WTC11 (cell line): ENCODE measurements around the gene PCSK2. TPM values are rescaled to one million over a fixed set of nuclear protein-coding genes. Genes with fewer than 3 reads are reported as not detected.

Source experiments
- ATAC-seq: fragments of 200-7000 bp; cut with Tn5 transposase; 2 replicates; pipeline ENCODE4 v1.10.0; 2021; ENCODE audit warnings: mild to moderate bottlenecking, moderate library complexity
- CTCF ChIA-PET: fragments of 300-600 bp; sonication (Branson Sonifier 250); formaldehyde crosslinking; loops from one replicate; lab custom pipeline; 2021; ENCODE audit warnings: antibody characterized with exemption; lab: Charles Lee
- POLR2A ChIA-PET: fragments of 350-600 bp; sonication (Branson Sonifier 250); formaldehyde crosslinking; loops from one replicate; lab custom pipeline; 2021; ENCODE audit warnings: antibody characterized with exemption; lab: Charles Lee
- DNase-seq: peaks from one replicate; pipeline ENCODE4 v3.0.0; 2021; ENCODE audit warnings: low spot score
- H3K27ac Mint-ChIP-seq: 2 replicates; pipeline ENCODE4 v1.8.0; 2021; ENCODE audit warnings: mixed read lengths
- H3K27me3 Mint-ChIP-seq: 2 replicates; pipeline ENCODE4 v1.8.0; 2021; ENCODE audit warnings: low read depth, mild to moderate bottlenecking, moderate library complexity, mixed read lengths
- H3K36me3 Mint-ChIP-seq: 2 replicates; pipeline ENCODE4 v1.8.0; 2021; ENCODE audit warnings: mixed read lengths
- H3K4me1 Mint-ChIP-seq: 2 replicates; pipeline ENCODE4 v1.8.0; 2022; ENCODE audit warnings: mixed read lengths
- H3K4me3 Mint-ChIP-seq: 2 replicates; pipeline ENCODE4 v1.8.0; 2021; ENCODE audit warnings: mild to moderate bottlenecking, moderate library complexity, mixed read lengths
- H3K9me3 Mint-ChIP-seq: 2 replicates; pipeline ENCODE4 v1.8.0; 2021; ENCODE audit warnings: mixed read lengths
- CREB1 ChIP-seq: sonication (generic); formaldehyde crosslinking; IDR thresholded peaks from 2 replicates; pipeline ENCODE4 v1.8.0; 2023; ENCODE audit warnings: mild to moderate bottlenecking, missing genetic modification reagents
- E2F1 ChIP-seq: sonication (generic); formaldehyde crosslinking; IDR thresholded peaks from 2 replicates; pipeline ENCODE4 v1.8.0; 2022; ENCODE audit warnings: mild to moderate bottlenecking, missing genetic modification reagents
- GTF2I ChIP-seq: fragments of 250-450 bp; sonication (Bioruptor Pico); conservative IDR thresholded peaks from 2 replicates; pipeline ENCODE4 v1.4.0; 2021; ENCODE audit warnings: mild to moderate bottlenecking
- HMGXB4 ChIP-seq: sonication (generic); formaldehyde crosslinking; IDR thresholded peaks from 2 replicates; pipeline ENCODE4 v1.8.1; 2023; ENCODE audit warnings: mild to moderate bottlenecking, moderate library complexity, missing genetic modification reagents
- IRF1 ChIP-seq: sonication (generic); formaldehyde crosslinking; IDR thresholded peaks from 2 replicates; pipeline ENCODE4 v1.8.0; 2023; ENCODE audit warnings: missing genetic modification reagents
- JUN ChIP-seq: sonication (generic); formaldehyde crosslinking; IDR thresholded peaks from 2 replicates; pipeline ENCODE4 v1.8.0; 2023; ENCODE audit warnings: mild to moderate bottlenecking, missing genetic modification reagents
- KAT7 ChIP-seq: sonication (generic); formaldehyde crosslinking; IDR thresholded peaks from 2 replicates; pipeline ENCODE4 v1.8.1; 2023; ENCODE audit warnings: missing genetic modification reagents, mild to moderate bottlenecking, borderline replicate concordance
- NFATC4 ChIP-seq: fragments of 250-450 bp; sonication (Bioruptor Pico); IDR thresholded peaks from 2 replicates; pipeline ENCODE4 v1.9.0; 2021; ENCODE audit warnings: mild to moderate bottlenecking
- NR3C1 ChIP-seq: sonication (generic); formaldehyde crosslinking; conservative IDR thresholded peaks from 2 replicates; pipeline ENCODE4 v1.8.1; 2023; ENCODE audit warnings: low read depth, mild to moderate bottlenecking, missing genetic modification reagents
- OVOL2 ChIP-seq: fragments of 250-450 bp; sonication (Bioruptor Pico); IDR thresholded peaks from 2 replicates; pipeline ENCODE4 v1.9.0; 2021; ENCODE audit warnings: mild to moderate bottlenecking, borderline replicate concordance
- SMAD4 ChIP-seq: sonication (generic); formaldehyde crosslinking; IDR thresholded peaks from 2 replicates; pipeline ENCODE4 v1.8.0; 2022; ENCODE audit warnings: mild to moderate bottlenecking, missing genetic modification reagents
- SOX15 ChIP-seq: fragments of 250-450 bp; sonication (Bioruptor Pico); IDR thresholded peaks from 2 replicates; pipeline ENCODE4 v1.9.0; 2021; ENCODE audit warnings: mild to moderate bottlenecking
- ZNF121 ChIP-seq: sonication (generic); formaldehyde crosslinking; IDR thresholded peaks from 2 replicates; pipeline ENCODE4 v1.8.0; 2023; ENCODE audit warnings: missing genetic modification reagents
- ZNF138 ChIP-seq: sonication (generic); formaldehyde crosslinking; conservative IDR thresholded peaks from 2 replicates; pipeline ENCODE4 v1.8.1; 2022; ENCODE audit warnings: mild to moderate bottlenecking, moderate library complexity, missing genetic modification reagents
- ZNF317 ChIP-seq: sonication (generic); formaldehyde crosslinking; IDR thresholded peaks from 2 replicates; pipeline ENCODE4 v1.8.1; 2023; ENCODE audit warnings: low read depth, mild to moderate bottlenecking, moderate library complexity, missing genetic modification reagents, borderline replicate concordance
- total RNA-seq: library from RNA; stranded (reverse); gene quantifications from 3 replicates; pipeline ENCODE4 v1.2.3, GENCODE V29; 2021
- TF ChIP-seq, protein P1 (sequence below): fragments of 250-450 bp; sonication (Bioruptor Pico); IDR thresholded peaks from 2 replicates; pipeline ENCODE4 v1.9.0; 2021; ENCODE audit warnings: moderate library complexity, mild to moderate bottlenecking, inconsistent platforms, borderline replicate concordance
- TF ChIP-seq, protein P2 (sequence below): fragments of 250-450 bp; sonication (Bioruptor Pico); conservative IDR thresholded peaks from 2 replicates; pipeline ENCODE4 v1.9.0; 2021; ENCODE audit warnings: mild to moderate bottlenecking
- TF ChIP-seq, protein P3 (sequence below): sonication (generic); formaldehyde crosslinking; IDR thresholded peaks from 2 replicates; pipeline ENCODE4 v1.8.0; 2022; ENCODE audit warnings: mild to moderate bottlenecking, missing genetic modification reagents
- TF ChIP-seq, protein P4 (sequence below): sonication (generic); formaldehyde crosslinking; conservative IDR thresholded peaks from 2 replicates; pipeline ENCODE4 v1.8.1; 2022; ENCODE audit warnings: mild to moderate bottlenecking, missing genetic modification reagents

Gene PCSK2
- total RNA-seq, 1 experiment from 2014 or later: 0.74 TPM

GRCh38 chr20:17438436-17439039, 211.7 kb downstream of the PCSK2 start:
- Mint-ChIP-seq H3K27me3 (no peaks in the 10 kb centered on the region), H3K27ac (no peak overlapping the region), H3K36me3 (no peaks in the 10 kb centered on the region), H3K4me3 (no peak overlapping the region), H3K9me3 (peaks cover 3% of the 10 kb centered on the region; the same call in 1 of the 2 replicates), H3K4me1 (peaks cover 6% of the 10 kb centered on the region)
- DNase-seq (no peak), ATAC-seq (peak; percentile 79)
- POLR2A ChIA-PET: no interaction called here
- CTCF ChIA-PET: interaction anchor here (0.8 to 1.5 kb wide), 3 partner anchors 35 to 635 kb away, joined by 3 read pairs; no protein-coding TSS in a partner anchor
- no peak for TF ChIP-seq NFATC4
- no peak for TF ChIP-seq KAT7 (CRISPR knock-in tag)
- TF ChIP-seq, protein P1, sequence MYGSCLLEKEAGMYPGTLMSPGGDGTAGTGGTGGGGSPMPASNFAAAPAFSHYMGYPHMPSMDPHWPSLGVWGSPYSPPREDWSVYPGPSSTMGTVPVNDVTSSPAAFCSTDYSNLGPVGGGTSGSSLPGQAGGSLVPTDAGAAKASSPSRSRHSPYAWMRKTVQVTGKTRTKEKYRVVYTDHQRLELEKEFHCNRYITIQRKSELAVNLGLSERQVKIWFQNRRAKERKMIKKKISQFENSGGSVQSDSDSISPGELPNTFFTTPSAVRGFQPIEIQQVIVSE (CRISPR knock-in tag): no peak
- TF ChIP-seq ZNF317 (CRISPR knock-in tag): no peak
- no peak for TF ChIP-seq ZNF121
- no peak for TF ChIP-seq E2F1 (CRISPR knock-in tag)
- no peak for TF ChIP-seq OVOL2
- TF ChIP-seq IRF1 (CRISPR knock-in tag): no peak
- TF ChIP-seq, protein P2, sequence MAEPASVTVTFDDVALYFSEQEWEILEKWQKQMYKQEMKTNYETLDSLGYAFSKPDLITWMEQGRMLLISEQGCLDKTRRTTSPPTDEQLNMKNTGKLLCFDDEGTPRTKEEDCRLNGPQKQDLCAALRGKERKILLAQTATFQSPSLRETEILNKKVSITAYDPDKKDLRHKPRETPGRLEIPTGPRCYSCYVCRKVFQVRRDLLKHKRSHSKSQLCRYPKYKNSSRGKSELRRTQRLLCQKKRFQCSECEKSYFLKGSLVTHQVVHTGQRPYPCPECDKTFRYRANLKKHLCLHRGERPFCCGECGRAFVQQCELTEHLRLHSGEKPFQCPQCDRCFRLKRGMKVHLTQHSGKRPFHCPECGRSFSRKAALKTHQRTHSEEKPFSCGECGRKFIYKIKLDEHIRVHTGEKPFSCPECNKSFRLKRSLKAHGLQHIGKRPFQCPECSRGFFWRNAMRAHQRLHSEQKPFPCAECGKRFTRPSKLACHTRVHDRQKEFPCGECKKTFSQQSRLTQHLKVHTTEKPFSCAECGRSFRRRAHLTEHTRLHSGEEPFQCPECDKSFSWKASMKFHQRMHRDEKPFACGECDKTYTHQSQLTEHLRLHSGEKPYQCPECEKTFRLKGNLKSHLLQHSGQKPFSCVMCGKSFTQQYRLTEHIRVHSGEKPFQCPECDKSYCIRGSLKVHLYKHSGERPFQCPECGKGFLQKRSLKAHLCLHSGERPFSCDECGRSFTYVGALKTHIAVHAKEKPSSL (CRISPR knock-in tag): no peak
- TF ChIP-seq ZNF138 (CRISPR knock-in tag): no peak
- no peak for TF ChIP-seq SOX15 (CRISPR knock-in tag)
- no peak for TF ChIP-seq SMAD4 (CRISPR knock-in tag)
- TF ChIP-seq JUN: no peak
- TF ChIP-seq, protein P3, sequence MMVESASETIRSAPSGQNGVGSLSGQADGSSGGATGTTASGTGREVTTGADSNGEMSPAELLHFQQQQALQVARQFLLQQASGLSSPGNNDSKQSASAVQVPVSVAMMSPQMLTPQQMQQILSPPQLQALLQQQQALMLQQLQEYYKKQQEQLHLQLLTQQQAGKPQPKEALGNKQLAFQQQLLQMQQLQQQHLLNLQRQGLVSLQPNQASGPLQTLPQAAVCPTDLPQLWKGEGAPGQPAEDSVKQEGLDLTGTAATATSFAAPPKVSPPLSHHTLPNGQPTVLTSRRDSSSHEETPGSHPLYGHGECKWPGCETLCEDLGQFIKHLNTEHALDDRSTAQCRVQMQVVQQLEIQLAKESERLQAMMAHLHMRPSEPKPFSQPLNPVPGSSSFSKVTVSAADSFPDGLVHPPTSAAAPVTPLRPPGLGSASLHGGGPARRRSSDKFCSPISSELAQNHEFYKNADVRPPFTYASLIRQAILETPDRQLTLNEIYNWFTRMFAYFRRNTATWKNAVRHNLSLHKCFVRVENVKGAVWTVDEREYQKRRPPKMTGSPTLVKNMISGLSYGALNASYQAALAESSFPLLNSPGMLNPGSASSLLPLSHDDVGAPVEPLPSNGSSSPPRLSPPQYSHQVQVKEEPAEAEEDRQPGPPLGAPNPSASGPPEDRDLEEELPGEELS (CRISPR knock-in tag): no peak
- TF ChIP-seq, protein P4, sequence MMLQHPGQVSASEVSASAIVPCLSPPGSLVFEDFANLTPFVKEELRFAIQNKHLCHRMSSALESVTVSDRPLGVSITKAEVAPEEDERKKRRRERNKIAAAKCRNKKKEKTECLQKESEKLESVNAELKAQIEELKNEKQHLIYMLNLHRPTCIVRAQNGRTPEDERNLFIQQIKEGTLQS (CRISPR knock-in tag): no peak
- TF ChIP-seq NR3C1: no peak
- no peak for TF ChIP-seq CREB1 (CRISPR knock-in tag)
- no peak for TF ChIP-seq GTF2I (CRISPR knock-in tag)
- no peak for TF ChIP-seq HMGXB4 (CRISPR knock-in tag)
